Right ventricle myocardium inferior (tissue), 1 donor: ENCODE data around the gene KCNH4. TPM values are rescaled to one million over a fixed set of nuclear protein-coding genes. Genes with fewer than 3 reads are reported as not detected.

Source experiments
- ATAC-seq: fragments of 200-7000 bp; cut with Tn5 transposase; one replicate; pipeline ENCODE4 v1.9.1; 2020; ENCODE audit warnings: mild to moderate bottlenecking, moderate library complexity
- DNase-seq: peaks from one replicate; pipeline ENCODE4 v3.0.0; 2021; ENCODE audit errors: missing footprints
- intact Hi-C: fragments of 100-400 bp; cut with DNase I; formaldehyde crosslinking; loops from one replicate; pipeline ENCODE4 v1.11.0; 2022
- total RNA-seq: library from RNA; stranded (reverse); fragmentation: NEBNext Ultra II Directional; extraction: Animal tissue kit (Norgen Biotek cat#: 25700); gene quantifications from one replicate; pipeline ENCODE4 v1.2.1, GENCODE V29; 2021
- donor health status: DM: no; HTN: yes; CAD: no; lungs with severe emphysema.

The KCNH4 gene
- total RNA-seq, 1 donor from 2014 or later: 0.24 TPM

DNA sequence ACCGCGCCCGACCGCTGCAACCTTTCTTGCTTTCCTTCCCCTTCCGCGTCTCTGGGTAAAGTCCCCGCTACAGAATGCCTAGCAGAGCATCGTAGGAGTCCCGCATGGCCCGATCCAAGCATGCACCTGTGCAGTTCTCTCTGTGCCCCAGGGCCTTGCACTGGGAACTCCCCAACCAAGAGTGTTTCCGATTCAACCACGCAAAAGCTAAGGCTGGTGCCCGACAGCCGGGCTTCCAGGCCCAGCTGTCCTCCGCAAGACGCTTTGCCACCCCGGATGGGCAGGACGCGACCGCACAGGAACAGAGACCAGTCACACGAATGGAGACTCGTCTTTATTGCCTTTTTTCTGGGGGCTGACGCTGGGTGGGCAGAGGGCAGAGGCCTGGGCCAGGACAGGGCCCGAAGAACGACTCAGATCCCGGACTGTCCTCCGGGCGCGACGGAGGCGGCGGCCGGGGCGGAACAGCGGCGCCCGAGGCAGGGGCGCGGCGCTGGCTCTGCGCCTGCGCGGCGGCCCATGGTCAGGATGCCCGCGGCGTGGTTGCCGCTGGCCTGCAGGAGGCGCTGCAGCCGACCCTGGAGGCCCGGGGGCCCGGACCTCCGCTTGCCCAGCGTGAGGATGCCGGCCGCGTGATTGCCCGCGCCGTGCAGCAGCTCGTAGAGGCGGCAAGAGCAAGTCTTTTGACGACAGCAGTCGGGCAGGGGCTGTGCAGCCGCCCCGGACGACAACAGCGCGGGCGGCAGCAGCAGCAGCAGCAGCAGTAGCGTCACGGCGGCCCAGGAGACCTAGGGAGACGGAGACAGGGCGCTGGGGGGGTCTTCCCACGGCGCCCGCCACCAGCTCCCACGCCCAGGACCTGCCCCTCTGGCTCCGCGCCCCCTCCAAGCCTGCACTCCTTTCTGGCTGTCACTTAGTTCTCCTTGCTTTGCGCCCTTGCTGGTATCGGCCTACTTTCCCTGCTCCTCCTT lies 3.1 kb upstream of the KCNH4 start:
- peak; percentile 87 for DNase-seq
- ATAC-seq: peak; percentile 87
- intact Hi-C loops: loop anchor here (10.0 kb wide), 1 partner anchor 341 kb away; no protein-coding TSS in a partner anchor

DNA sequence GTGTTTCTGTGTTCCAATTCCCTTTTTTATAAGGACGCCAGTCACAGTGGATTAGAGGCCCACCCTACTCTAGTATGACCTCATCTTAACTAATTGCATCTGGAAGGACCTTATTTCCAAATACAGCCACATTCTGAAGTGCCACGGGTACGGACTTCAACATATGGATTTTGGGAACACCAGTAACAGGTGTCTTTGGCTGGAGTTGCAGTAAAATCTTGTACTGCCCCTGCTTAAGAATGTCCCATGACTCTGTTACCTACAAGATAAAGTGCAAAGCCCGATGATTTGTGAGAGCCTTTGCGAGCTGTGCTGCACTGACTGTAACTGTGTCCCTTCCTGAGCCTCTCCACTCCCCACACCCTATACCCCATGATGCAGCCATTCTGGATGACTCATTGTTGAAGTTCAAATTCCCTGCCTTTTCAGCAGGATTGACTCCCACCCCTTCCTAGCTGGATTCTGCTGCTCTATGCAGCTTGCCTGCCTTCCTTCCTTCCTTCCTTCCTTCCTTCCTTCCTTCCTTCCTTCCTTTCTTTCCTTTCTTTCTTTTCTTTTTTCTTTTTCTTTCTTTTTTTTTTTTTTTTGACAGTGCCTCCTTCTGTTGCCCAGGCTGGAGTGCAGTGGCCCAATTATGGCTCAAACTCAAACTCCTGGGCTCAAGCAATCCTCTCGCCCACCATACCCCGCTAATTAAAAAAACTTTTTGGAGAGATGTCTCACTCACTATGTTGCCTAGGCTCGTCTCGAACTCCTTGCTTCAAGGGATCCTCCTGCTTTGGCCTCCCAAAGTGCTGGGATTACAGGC lies 2.2 kb upstream of the KCNH4 start:
- no peak for DNase-seq
- intact Hi-C loops: loop anchor here (10.0 kb wide), 1 partner anchor 342 kb away; no protein-coding TSS in a partner anchor
- ATAC-seq: no peak

- no peak for ATAC-seq
- DNase-seq: no peak
- intact Hi-C loops: loop anchor here (2.0 to 10.0 kb wide), 2 partner anchors 63 to 343 kb away; no protein-coding TSS in a partner anchor
These were observed 887 bp upstream of the KCNH4 start for GRCh38 chr17:42181851-42182207.

- no peak for ATAC-seq
- intact Hi-C loops: loop anchor here (2.0 to 10.0 kb wide), 2 partner anchors 62 to 344 kb away; no protein-coding TSS in a partner anchor
- DNase-seq: no peak
These were observed 476 bp downstream of the KCNH4 start for GRCh38 chr17:42180411-42180921.

- intact Hi-C loops: loop anchor here (2.0 to 10.0 kb wide), 2 partner anchors 61 to 345 kb away; no protein-coding TSS in a partner anchor
- DNase-seq: no peak
- ATAC-seq: no peak
These were observed 981 bp downstream of the KCNH4 start for GRCh38 chr17:42179911-42180410.

- intact Hi-C loops: no loop called here
- DNase-seq: no peak
- ATAC-seq: no peak
These were observed 1.6 kb downstream of the KCNH4 start for GRCh38 chr17:42179335-42179734.

GRCh38 chr17:42178817-42179216 lies 2.1 kb downstream of the KCNH4 start:
- ATAC-seq (no peak), DNase-seq (peak; percentile 39)
- intact Hi-C loops: no loop called here

DNA sequence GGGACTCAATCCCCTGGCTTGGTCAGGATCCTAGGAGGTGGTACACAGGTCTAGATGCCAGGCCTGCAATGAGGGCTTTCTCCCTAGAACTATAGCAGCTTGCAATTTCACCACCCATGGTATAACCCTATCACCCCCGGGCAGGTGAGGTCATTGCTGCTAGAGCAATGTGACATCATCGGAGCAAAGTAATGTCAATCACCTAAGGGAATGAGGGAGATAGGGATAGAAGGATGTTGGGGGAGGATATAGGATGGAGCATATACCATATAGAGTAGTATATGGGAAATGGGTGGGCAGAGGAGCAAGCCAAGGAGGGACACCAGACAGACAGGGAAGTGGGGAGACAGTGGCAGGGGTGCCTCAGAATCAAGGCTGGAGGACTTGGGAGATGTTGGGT lies 3.3 kb downstream of the KCNH4 start:
- intact Hi-C loops: no loop called here
- DNase-seq: no peak

GRCh38 chr17:42174126-42174783 lies 6.7 kb downstream of the KCNH4 start:
- no peak for ATAC-seq
- no peak for DNase-seq
- intact Hi-C loops: no loop called here

More for the DNA sequence above, 3.3 kb downstream of the KCNH4 start:
- ATAC-seq: no peak

- DNase-seq: no peak
- intact Hi-C loops: no loop called here
These were observed 9.1 kb downstream of the KCNH4 start for GRCh38 chr17:42171831-42172230.

GRCh38 chr17:42169351-42169750 lies 11.6 kb downstream of the KCNH4 start:
- ATAC-seq (no peak), DNase-seq (no peak)
- intact Hi-C loops: no loop called here

More at GRCh38 chr17:42171831-42172230, 9.1 kb downstream of the KCNH4 start:
- no peak for ATAC-seq

- intact Hi-C loops: no loop called here
- no peak for ATAC-seq
- no peak for DNase-seq
These were observed 13.1 kb downstream of the KCNH4 start for GRCh38 chr17:42167807-42168206.

DNA sequence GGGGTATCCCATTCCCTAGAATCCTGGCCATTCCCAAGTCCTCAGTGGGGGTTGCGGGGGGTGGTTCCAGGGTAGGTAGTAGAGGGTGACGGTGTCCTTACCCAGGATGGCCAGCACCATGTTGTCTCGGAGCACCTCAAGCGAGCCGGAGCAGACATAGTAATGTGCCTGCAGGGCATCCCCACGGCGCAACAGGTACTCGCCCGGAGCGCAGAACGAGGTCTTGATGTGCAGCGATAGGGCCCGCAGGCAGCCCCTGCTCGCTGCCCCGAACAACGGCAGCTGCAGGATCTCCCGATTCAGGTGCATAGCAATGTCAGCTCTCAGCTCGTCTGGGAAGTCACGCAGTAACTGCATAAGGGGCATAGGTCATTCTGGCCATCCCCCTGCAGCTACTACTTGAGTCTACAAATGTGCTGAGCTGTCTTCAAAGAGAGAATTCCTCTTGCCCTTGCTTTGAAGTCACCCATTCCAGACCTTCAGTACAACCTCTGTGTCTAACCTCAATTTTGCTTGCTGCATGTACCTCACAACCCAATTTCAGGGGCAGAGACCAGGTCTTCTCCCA lies 14.7 kb downstream of the KCNH4 start:
- intact Hi-C loops: no loop called here
- ATAC-seq: no peak
- DNase-seq: no peak

- intact Hi-C loops: no loop called here
- no peak for DNase-seq
- ATAC-seq: no peak
These were observed 15.2 kb downstream of the KCNH4 start for GRCh38 chr17:42165751-42166150.

DNA sequence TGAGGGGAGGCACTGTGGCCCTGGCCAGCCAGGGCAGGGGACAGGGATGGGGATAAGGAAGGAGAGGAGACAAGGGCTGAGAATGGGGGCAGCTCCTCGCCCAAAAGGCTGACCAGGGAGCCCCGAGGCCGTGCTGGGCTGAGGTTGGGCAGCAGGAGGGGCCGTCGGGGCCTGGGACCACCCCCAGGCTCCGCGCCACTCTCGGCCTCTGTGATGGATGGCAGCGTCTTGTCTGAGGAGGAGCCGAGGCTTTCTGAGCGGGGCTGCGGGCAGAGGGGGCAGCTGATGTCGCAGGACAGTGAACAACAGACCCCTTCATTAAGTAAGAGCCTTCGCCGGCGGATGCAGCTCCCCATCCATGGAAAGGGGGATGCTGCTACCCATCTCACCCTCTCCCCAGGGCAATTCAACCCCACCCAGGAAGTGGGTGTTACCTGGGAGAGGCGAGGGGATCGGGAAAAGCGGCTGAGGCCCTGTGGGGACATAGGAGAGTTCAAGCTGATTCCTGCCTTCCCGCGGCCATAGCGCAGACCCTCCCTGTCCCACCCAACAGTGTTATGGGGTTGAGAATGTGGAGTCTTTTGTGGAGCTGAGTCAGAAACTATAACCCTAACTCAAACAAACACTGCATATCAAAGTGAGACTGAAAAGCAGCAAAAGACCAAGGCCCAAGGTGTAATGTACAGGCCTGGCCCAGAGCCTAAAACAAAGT lies 17.1 kb downstream of the KCNH4 start:
- DNase-seq (no peak), ATAC-seq (no peak)
- intact Hi-C loops: no loop called here

DNA sequence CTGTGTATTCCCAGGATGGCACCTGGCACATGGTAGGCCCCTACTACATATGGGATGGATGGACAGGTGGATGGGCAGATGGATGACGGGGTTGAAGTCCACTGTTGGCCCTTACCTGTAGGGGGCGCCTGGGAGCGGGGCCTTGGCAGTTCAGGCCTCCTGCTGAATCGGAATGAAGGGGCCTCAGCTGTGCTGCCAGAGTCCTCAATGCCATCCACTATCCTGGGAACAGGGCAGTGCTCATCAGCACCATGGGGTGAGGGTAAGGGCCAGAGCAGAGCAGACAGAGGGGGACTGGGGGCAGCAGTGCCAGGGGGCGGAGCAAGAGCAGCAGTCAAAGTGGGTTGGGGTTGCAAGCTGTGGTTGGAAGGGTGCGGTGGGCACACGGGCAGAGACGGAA lies 17.8 kb downstream of the KCNH4 start:
- no peak for DNase-seq
- ATAC-seq: no peak
- intact Hi-C loops: no loop called here

DNA sequence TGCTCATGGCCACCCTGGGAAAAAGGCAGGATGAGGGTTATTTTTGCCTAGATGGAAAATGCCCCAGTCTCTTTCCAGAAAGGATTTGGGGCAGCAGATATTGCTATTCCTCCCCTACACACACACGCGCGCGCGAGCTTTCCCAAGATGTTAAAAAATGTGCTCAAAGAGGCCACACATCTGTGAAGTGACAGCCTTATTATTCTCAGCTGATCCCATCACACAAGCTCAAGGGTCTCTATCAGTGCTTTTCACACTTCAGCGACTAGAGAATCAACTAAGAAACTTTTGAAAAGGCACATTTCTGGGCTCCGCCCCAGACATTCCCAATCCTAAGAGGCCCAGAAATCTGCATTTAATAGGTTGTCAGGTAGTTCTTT lies 20.4 kb downstream of the KCNH4 start:
- intact Hi-C loops: no loop called here
- no peak for DNase-seq
- ATAC-seq: no peak
